Trophoblast cell (in vitro differentiated cells and primary cell): ENCODE data around the gene SAP25.
A peak's percentile ranks its signal among the peaks of the same experiment; 100 is the strongest.
"Not testable (repeated sequence)": the region's sequence is repeated elsewhere in the genome, so short reads cannot be mapped to it uniquely, and the experiment has no call there.

Experiments
- DNase-seq, 2 donors: peaks; one replicate each; pipeline ENCODE4 v3.0.0-alpha.2; 2016
- H2AFZ ChIP-seq: 2 replicates; pipeline ENCODE4 v1.6.1; 2013; ENCODE audit warnings: low read length, moderate library complexity, mild to moderate bottlenecking; ENCODE audit not compliant: insufficient read depth, poor library complexity
- H2AK5ac ChIP-seq: 2 replicates; pipeline ENCODE4 v1.6.1; 2013; ENCODE audit warnings: mild to moderate bottlenecking, low read length
- H2BK120ac ChIP-seq: 2 replicates; pipeline ENCODE4 v1.6.1; 2013; ENCODE audit warnings: low read length, mild to moderate bottlenecking, moderate library complexity; ENCODE audit not compliant: insufficient read depth, poor library complexity
- H2BK12ac ChIP-seq: 2 replicates; pipeline ENCODE4 v1.6.1; 2013; ENCODE audit warnings: mild to moderate bottlenecking, low read length, moderate library complexity
- H2BK5ac ChIP-seq: 2 replicates; pipeline ENCODE4 v1.6.1; 2013; ENCODE audit warnings: low read length, low read depth, moderate library complexity, mild to moderate bottlenecking; ENCODE audit not compliant: poor library complexity
- H3K14ac ChIP-seq: 2 replicates; pipeline ENCODE4 v1.6.1; 2013; ENCODE audit warnings: mild to moderate bottlenecking, low read length
- H3K18ac ChIP-seq: 2 replicates; pipeline ENCODE4 v1.6.1; 2013; ENCODE audit warnings: mild to moderate bottlenecking, low read length
- H3K23ac ChIP-seq: 2 replicates; pipeline ENCODE4 v1.6.1; 2013; ENCODE audit warnings: low read length
- H3K27ac ChIP-seq: 2 replicates; pipeline ENCODE4 v1.5.1; 2013; ENCODE audit warnings: low read depth, mild to moderate bottlenecking, inconsistent platforms, low read length, moderate library complexity
- H3K27me3 ChIP-seq: 2 replicates; pipeline ENCODE4 v1.6.1; 2013; ENCODE audit warnings: inconsistent platforms, mild to moderate bottlenecking, low read length, moderate library complexity; ENCODE audit not compliant: insufficient read depth
- H3K36me3 ChIP-seq, 2 experiments: 1 replicate in 1 of 2; 2 replicates in 1 of 2; pipeline ENCODE4 v1.6.1; 2013; ENCODE audit warnings: low read length in 2 of 2, mild to moderate bottlenecking in 2 of 2, moderate library complexity in 1 of 2; ENCODE audit not compliant: insufficient read depth in 2 of 2, control insufficient read depth in 1 of 2
- H3K4ac ChIP-seq: 2 replicates; pipeline ENCODE4 v1.6.1; 2013; ENCODE audit warnings: low read depth, mild to moderate bottlenecking, low read length, moderate library complexity
- H3K4me1 ChIP-seq, 2 experiments: 1 replicate in 1 of 2; 2 replicates in 1 of 2; pipeline ENCODE4 v1.6.1; 2013; ENCODE audit warnings: low read length in 2 of 2, mild to moderate bottlenecking in 2 of 2, moderate library complexity in 1 of 2; ENCODE audit not compliant: insufficient read depth in 2 of 2, control insufficient read depth in 1 of 2
- H3K4me2 ChIP-seq: 2 replicates; pipeline ENCODE4 v1.6.1; 2013; ENCODE audit warnings: inconsistent platforms, mild to moderate bottlenecking, low read length, moderate library complexity
- H3K4me3 ChIP-seq: 2 replicates; pipeline ENCODE4 v1.5.1; 2013; ENCODE audit warnings: mild to moderate bottlenecking, low read depth, low read length, inconsistent platforms
- H3K79me1 ChIP-seq: one replicate; pipeline ENCODE4 v1.6.1; 2013; ENCODE audit warnings: low read length
- H3K79me2 ChIP-seq: 2 replicates; pipeline ENCODE4 v1.6.1; 2013; ENCODE audit warnings: low read length, mild to moderate bottlenecking; ENCODE audit not compliant: control insufficient read depth, insufficient read depth, poor library complexity
- H3K9ac ChIP-seq: 2 replicates; pipeline ENCODE4 v1.6.1; 2013; ENCODE audit warnings: mild to moderate bottlenecking, low read length
- H3K9me3 ChIP-seq: 2 replicates; pipeline ENCODE4 v1.6.1; 2013; ENCODE audit warnings: low read depth, mild to moderate bottlenecking, control low read depth, inconsistent platforms, low read length; ENCODE audit not compliant: insufficient read depth
- H4K12ac ChIP-seq: 2 replicates; pipeline ENCODE4 v1.6.1; 2013; ENCODE audit warnings: low read depth, mild to moderate bottlenecking, low read length, moderate library complexity
- H4K8ac ChIP-seq: 2 replicates; pipeline ENCODE4 v1.6.1; 2013; ENCODE audit warnings: low read depth, mild to moderate bottlenecking, low read length, moderate library complexity
- H4K91ac ChIP-seq: one replicate; pipeline ENCODE4 v1.6.1; 2013; ENCODE audit warnings: low read depth, mild to moderate bottlenecking, low read length, moderate library complexity
- WGBS: extraction: QIAGEN DNeasy Blood & Tissue Kit; methylation state at CpG from one replicate; pipeline ENCODE4 v1.1.7; 2013; ENCODE audit warnings: missing lambda C conversion rate; ENCODE audit not compliant: insufficient read length, insufficient coverage; ENCODE audit errors: extremely low coverage; 5-methylcytosine and 5-hydroxymethylcytosine counted together

Gene SAP25

DNA sequence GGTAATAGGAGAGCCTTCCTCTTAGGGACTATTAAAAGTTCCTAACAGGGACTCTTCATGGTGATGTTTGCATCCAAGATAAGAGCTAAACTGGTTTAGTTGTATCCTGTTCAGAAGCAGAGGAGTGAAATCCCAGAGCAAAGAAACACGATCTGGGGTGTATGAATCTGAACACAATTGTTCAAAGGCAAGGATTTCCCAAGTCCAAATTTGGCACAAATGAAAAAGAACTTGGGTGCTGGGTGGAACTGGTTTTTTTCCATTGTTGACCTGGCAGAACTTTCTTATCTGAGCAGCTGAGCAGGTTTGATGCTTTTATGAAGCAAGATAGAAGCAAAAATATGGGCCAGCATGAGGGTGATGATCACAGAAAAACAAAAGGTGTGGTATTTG lies 28.7 kb downstream of the SAP25 start:
- no peak overlapping the region for H2BK120ac ChIP-seq
- no peak overlapping the region for H2AK5ac ChIP-seq
- no peaks in the 10 kb centered on the region for H3K79me2 ChIP-seq
- H3K4me3 ChIP-seq, result no peak overlapping the region
- H3K9me3 ChIP-seq, result no peaks in the 10 kb centered on the region
- no peak overlapping the region for H4K8ac ChIP-seq
- H3K4ac ChIP-seq, result no peak overlapping the region
- H3K23ac ChIP-seq, result no peak overlapping the region
- peaks cover 12 to 14% of the 10 kb centered on the region in 2 experiments for H3K4me1 ChIP-seq
- no peak overlapping the region for H2AFZ ChIP-seq
- no peak overlapping the region for H3K14ac ChIP-seq
- no CpG with 5 or more reads among the region's 1 CpG for WGBS
- H3K18ac ChIP-seq, result no peak overlapping the region
- peak overlapping the region; percentile 86 for H3K27ac ChIP-seq
- H3K9ac ChIP-seq, result no peak overlapping the region
- no peak overlapping the region for H3K4me2 ChIP-seq
- peak overlapping the region; percentile 42 for H2BK5ac ChIP-seq
- H3K36me3 ChIP-seq, result no peaks in the 10 kb centered on the region
- no peaks in the 10 kb centered on the region for H3K27me3 ChIP-seq
- H4K91ac ChIP-seq, result no peak overlapping the region
- peak overlapping the region; percentile 15 for H2BK12ac ChIP-seq
- DNase-seq, result peak; percentile 51 to 85
- no peak overlapping the region for H4K12ac ChIP-seq
- peaks cover 4% of the 10 kb centered on the region for H3K79me1 ChIP-seq

DNA sequence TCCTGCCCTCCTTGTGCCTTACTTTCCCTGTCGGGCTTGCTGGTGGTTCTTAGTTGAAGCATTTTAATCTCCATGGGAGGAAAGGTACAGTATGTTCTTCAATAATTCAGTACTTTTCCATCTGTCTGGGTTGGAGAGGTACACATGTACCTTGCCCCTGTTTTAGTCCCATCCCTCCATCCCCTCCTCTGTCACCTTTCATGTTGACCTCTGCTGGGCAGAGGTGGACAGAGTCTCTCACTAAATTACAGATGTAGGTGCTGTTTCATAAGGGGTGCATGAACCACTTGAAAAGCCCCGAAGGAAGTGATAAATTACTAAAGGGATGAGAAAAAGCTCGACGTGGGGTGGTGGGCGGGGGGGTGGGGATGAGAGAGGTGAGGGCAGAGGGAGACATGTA lies 29.3 kb downstream of the SAP25 start:
- no peak for DNase-seq
- Histone ChIP-seq H2AK5ac (no peak overlapping the region), H3K79me2 (no peaks in the 10 kb centered on the region), H3K36me3 (no peaks in the 10 kb centered on the region), H2BK5ac (no peak overlapping the region), H4K8ac (no peak overlapping the region), H2BK12ac (no peak overlapping the region), H3K79me1 (peaks cover 4% of the 10 kb centered on the region), H3K18ac (no peak overlapping the region), H4K12ac (no peak overlapping the region), H3K9ac (no peak overlapping the region), H3K4ac (no peak overlapping the region), H3K14ac (no peak overlapping the region), H3K23ac (no peak overlapping the region), H3K27me3 (no peaks in the 10 kb centered on the region), H2AFZ (no peak overlapping the region), H4K91ac (no peak overlapping the region), H3K4me3 (no peak overlapping the region), H3K4me1 (peaks cover 12 to 18% of the 10 kb centered on the region in 2 experiments), H2BK120ac (no peak overlapping the region), H3K9me3 (no peaks in the 10 kb centered on the region), H3K27ac (peak overlapping the region; percentile 19), H3K4me2 (no peak overlapping the region)
- WGBS, result no CpG with 5 or more reads among the region's 5 CpGs

DNA sequence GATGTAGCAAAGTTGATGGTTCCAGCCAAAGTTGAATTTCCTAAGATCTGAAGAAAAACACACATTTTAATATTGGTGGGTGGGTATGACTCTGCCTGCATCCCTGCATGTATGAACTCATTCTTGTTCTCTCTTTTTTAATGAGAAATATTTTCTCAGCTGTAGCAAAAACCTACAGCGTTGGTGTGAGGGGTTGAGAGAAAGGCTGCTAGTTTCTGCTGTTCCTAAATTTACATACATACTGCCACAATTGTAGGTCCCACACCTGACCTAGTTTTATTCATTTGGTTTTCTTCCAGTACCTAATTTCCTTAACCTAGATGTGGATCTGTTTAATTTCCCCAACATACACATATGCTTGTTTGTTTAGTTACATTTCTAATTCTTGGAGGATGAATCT lies 30.1 kb downstream of the SAP25 start:
- Histone ChIP-seq H3K79me2 (no peaks in the 10 kb centered on the region), H3K4me1 (peaks cover 12 to 18% of the 10 kb centered on the region in 2 experiments), H3K36me3 (no peaks in the 10 kb centered on the region), H4K8ac (no peak overlapping the region), H3K27ac (no peak overlapping the region), H3K79me1 (peaks cover 4% of the 10 kb centered on the region), H3K9ac (no peak overlapping the region), H3K4ac (no peak overlapping the region), H3K9me3 (no peaks in the 10 kb centered on the region), H2BK120ac (no peak overlapping the region), H3K14ac (no peak overlapping the region), H2BK12ac (no peak overlapping the region), H3K23ac (no peak overlapping the region), H2AK5ac (no peak overlapping the region), H3K18ac (no peak overlapping the region), H4K12ac (no peak overlapping the region), H2AFZ (no peak overlapping the region), H2BK5ac (no peak overlapping the region), H3K27me3 (no peaks in the 10 kb centered on the region), H3K4me3 (no peak overlapping the region), H3K4me2 (no peak overlapping the region), H4K91ac (no peak overlapping the region)
- no peak for DNase-seq
- no CpG with 5 or more reads among the region's 1 CpG for WGBS

DNA sequence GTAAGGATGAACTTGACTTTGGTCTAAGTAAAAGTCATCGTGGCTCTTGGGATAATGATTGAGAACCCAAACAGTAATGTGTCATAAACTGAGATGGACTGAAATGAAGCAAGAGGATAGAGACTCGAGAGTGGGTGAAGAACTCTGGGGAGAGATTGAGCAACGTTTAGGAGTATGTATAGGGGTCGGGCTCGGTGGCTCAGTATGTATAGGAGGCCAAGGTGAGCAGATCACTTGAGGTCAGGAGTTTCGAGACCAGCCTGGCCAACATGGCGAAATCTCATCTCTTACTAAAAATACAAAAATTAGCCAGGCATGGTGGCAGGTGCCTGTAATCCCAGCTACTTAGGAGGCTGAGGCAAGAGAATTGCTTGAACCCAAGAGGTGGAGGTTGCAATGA lies 32.4 kb downstream of the SAP25 start:
- H2BK120ac ChIP-seq, H3K79me2 ChIP-seq, H4K12ac ChIP-seq, H3K23ac ChIP-seq, H2BK12ac ChIP-seq, H3K27ac ChIP-seq, H3K9me3 ChIP-seq, H2AK5ac ChIP-seq, H3K79me1 ChIP-seq, H3K18ac ChIP-seq, H3K36me3 ChIP-seq, H3K27me3 ChIP-seq, H3K4ac ChIP-seq, H3K14ac ChIP-seq, H4K8ac ChIP-seq, H3K4me2 ChIP-seq, H2AFZ ChIP-seq, DNase-seq, H2BK5ac ChIP-seq, H3K9ac ChIP-seq, H3K4me3 ChIP-seq, H4K91ac ChIP-seq: not testable (repeated sequence)
- no CpG with 5 or more reads among the region's 7 CpGs for WGBS
- H3K4me1 ChIP-seq, result peaks cover 10 to 11% of the 10 kb centered on the region in 2 experiments
